ENCODE data around the gene SERINC2. TPM values are rescaled to one million over a fixed set of nuclear protein-coding genes. Genes with fewer than 3 reads are reported as not detected.

The SERINC2 gene
- total and polyA plus RNA-seq, 2 of the 8 experiments (the other 6 are each of a cell fraction or from before 2014, with no cell fraction given) = 31.4 to 60.0 TPM

DNA sequence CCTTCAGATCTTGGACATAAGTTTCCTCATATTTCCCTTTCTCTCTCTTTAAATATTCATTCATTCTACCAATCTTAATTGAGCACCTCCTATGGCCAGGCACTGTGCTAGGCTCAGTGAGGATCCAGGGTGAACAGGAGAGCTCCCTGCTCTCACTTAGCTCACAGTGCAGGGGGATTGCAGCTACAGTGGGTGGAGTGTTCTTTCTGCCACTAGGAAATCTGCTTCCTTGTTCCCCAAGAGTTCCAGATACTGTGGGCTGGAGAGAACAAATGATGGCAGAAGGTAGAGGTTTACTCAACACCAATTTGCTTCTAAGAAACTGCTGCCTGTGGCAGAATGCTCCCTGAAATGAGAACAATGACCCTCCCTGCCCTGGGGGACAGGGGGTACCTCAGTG, 35.0 kb upstream of the SERINC2 start:
- Histone ChIP-seq H3K4me1 (replicated peaks in 1 of 4; ENCODE audit: control insufficient read depth in 3 of 4, insufficient read depth in 4 of 4, low read length in 3 of 4) (peaks cover 8 to 15% (median 13%) of the 10 kb centered on the region in 4 experiments), H3K36me3 (ENCODE audit: control insufficient read depth in 2 of 4, insufficient read depth in 4 of 4, low read length in 3 of 4) (no peaks in the 10 kb centered on the region), H2BK5ac (ENCODE audit: low read depth, low read length) (no peak overlapping the region), H3K9ac (replicated peaks in 1 of 4; ENCODE audit: extremely low read depth in 1 of 4, low read depth in 3 of 4, low read length in 3 of 4) (no peak overlapping the region), H3K27me3 (replicated peaks in 1 of 4; ENCODE audit: control insufficient read depth in 3 of 4, extremely low read depth in 1 of 4, insufficient read depth in 3 of 4, low read length in 3 of 4) (no peaks in the 10 kb centered on the region), H3K14ac (ENCODE audit: insufficient read length) (no peak overlapping the region), H3K9me3 (ENCODE audit: insufficient read depth in 2 of 2, low read depth in 1 of 2, low read length in 1 of 2) (no peaks in the 10 kb centered on the region), H3K18ac (ENCODE audit: extremely low read depth, low read length) (no peak overlapping the region; the same call in 1 of the 2 replicates), H2BK15ac (ENCODE audit: low read length) (no peak overlapping the region), H3K27ac (ENCODE audit: low read depth, low read length) (no peak overlapping the region), H3K4me2 (ENCODE audit: insufficient read depth in 1 of 2, low read depth in 2 of 2, low read length in 2 of 2) (no peak overlapping the region), H3K4me3 (ENCODE audit: extremely low read depth in 1 of 4, insufficient read depth in 2 of 4, low read depth in 3 of 4, low read length in 4 of 4) (no peak overlapping the region), H3K56ac (replicated peaks; ENCODE audit: insufficient read length, low read depth, low read length) (no peak overlapping the region), H3K79me1 (ENCODE audit: low read depth, low read length) (no peaks in the 10 kb centered on the region), H3K4ac (replicated peaks; ENCODE audit: insufficient read length, low read depth, low read length) (no peak overlapping the region), H2AK5ac (ENCODE audit: low read depth, low read length) (no peak overlapping the region), H3K23ac (ENCODE audit: insufficient read length) (no peak overlapping the region), H4K20me1 (replicated peaks in 1 of 2; ENCODE audit: control insufficient read depth in 1 of 2, insufficient read depth in 2 of 2, low read length in 2 of 2) (no peaks in the 10 kb centered on the region), H3K79me2 (ENCODE audit: control insufficient read depth in 1 of 2, insufficient read depth in 2 of 2, low read length in 2 of 2) (no peaks in the 10 kb centered on the region), H2BK20ac (ENCODE audit: low read length) (no peak overlapping the region), H4K91ac (replicated peaks; ENCODE audit: insufficient read length, low read length) (no peak overlapping the region), H2AFZ (ENCODE audit: low read length) (no peak overlapping the region), H4K8ac (ENCODE audit: extremely low read depth, insufficient read depth, low read length) (no peak overlapping the region), H2BK120ac (replicated peaks; ENCODE audit: low read depth, low read length) (no peak overlapping the region), H4K5ac (ENCODE audit: insufficient read length, low read depth, low read length) (no peak overlapping the region), H2BK12ac (ENCODE audit: low read depth, low read length) (no peak overlapping the region), H3K23me2 (ENCODE audit: low read depth, low read length) (peaks cover 5% of the 10 kb centered on the region)
- ChIA-PET POLR2A (ENCODE audit: partially characterized antibody) (interaction anchor here (0.5 to 0.9 kb wide), 2 partner anchors 12 to 186 kb away, joined by 3 to 5 read pairs; no protein-coding TSS in a partner anchor), CTCF (ENCODE audit: partially characterized antibody) (interaction anchor here (0.6 to 2.9 kb wide), 4 partner anchors 11 to 181 kb away, joined by 3 to 14 read pairs (median 4); no protein-coding TSS in a partner anchor)
- DNase-seq (ENCODE audit: low read depth in 1 of 2, low spot score in 2 of 2) = no peak
- TF ChIP-seq CEBPB (IDR thresholded peaks at IDR 0.05; ENCODE audit: low read depth, low read length) (no peak), HDAC2 (IDR thresholded peaks at IDR 0.05; ENCODE audit: borderline replicate concordance in 1 of 2, low read depth in 2 of 2, low read length in 2 of 2) (no peak), SP2 (IDR thresholded peaks at IDR 0.05; ENCODE audit: low read length) (no peak), CBX8 (IDR thresholded peaks at IDR 0.05; ENCODE audit: borderline replicate concordance, low read depth, low read length) (no peak), ASH2L (IDR thresholded peaks at IDR 0.05; ENCODE audit: low read length) (no peak), TEAD4 (IDR thresholded peaks at IDR 0.05; ENCODE audit: low read depth, low read length) (no peak)
- no peak for FAIRE-seq
